SK-N-SH (cell line): ENCODE measurements around the gene TTC39C. TPM values are rescaled to one million over a fixed set of nuclear protein-coding genes. Genes with fewer than 3 reads are reported as not detected.

ENCODE experiments used
- CTCF ChIA-PET: fragments of 300-600, 350-600 bp; formaldehyde crosslinking; extraction: SDS; loops from one replicate; lab custom pipeline; 2021; lab: Yijun Ruan, JAX
- POLR2A ChIA-PET: fragments of 350-600 bp; sonication (Branson Sonifier 250); formaldehyde crosslinking; extraction: SDS; loops from one replicate; lab custom pipeline; 2020; ENCODE audit warnings: antibody characterized with exemption, inconsistent platforms; lab: Yijun Ruan, JAX
- DNase-seq: peaks from one replicate; pipeline ENCODE4 v3.0.0; 2012
- H2AFZ ChIP-seq: fragments of 200-600 bp; sonication (generic); 2 replicates; pipeline ENCODE4 v1.8.1; 2016; ENCODE audit warnings: antibody characterized with exemption, mild to moderate bottlenecking, low read depth
- H3F3A ChIP-seq: fragments of 200-600 bp; sonication (generic); replicated peaks from 2 replicates; pipeline ENCODE3; 2016; ENCODE audit warnings: antibody characterized with exemption, mild to moderate bottlenecking; ENCODE audit not compliant: insufficient read depth
- H3K27ac ChIP-seq, 2 experiments: fragments of 200-500 bp in 1 of 2; fragments of 200-600 bp in 1 of 2; sonication (Bioruptor generic) in 1 of 2; sonication (generic), shearing (Covaris generic) in 1 of 2; 2 replicates each; pipeline versions ENCODE4 v1.5.1 to v1.6.1; 2014 to 2016; ENCODE audit warnings: low read depth in 2 of 2, inconsistent platforms in 1 of 2, low read length in 1 of 2, mild to moderate bottlenecking in 1 of 2, mixed read lengths in 1 of 2
- H3K27me3 ChIP-seq: fragments of 200-600 bp; sonication (generic), shearing (Covaris generic); 2 replicates; pipeline ENCODE4 v1.6.1; 2016; ENCODE audit warnings: mixed run types; ENCODE audit not compliant: insufficient read depth
- H3K36me3 ChIP-seq, 2 experiments: fragments of 200-500 bp in 1 of 2; fragments of 200-600 bp in 1 of 2; sonication (Bioruptor generic) in 1 of 2; sonication (generic) in 1 of 2; replicated peaks in 1 of 2; 2 replicates each; pipeline versions ENCODE3 to v1.5.1; 2014 to 2016; ENCODE audit warnings: low read length in 1 of 2, mild to moderate bottlenecking in 1 of 2; ENCODE audit not compliant: insufficient read depth in 2 of 2, control insufficient read depth in 1 of 2
- H3K4me1 ChIP-seq, 2 experiments: fragments of 200-500 bp in 1 of 2; fragments of 200-600 bp in 1 of 2; sonication (Bioruptor generic) in 1 of 2; sonication (generic), shearing (Covaris generic) in 1 of 2; 2 replicates each; pipeline versions ENCODE4 v1.5.1 to v1.6.1; 2014 to 2016; ENCODE audit warnings: low read depth in 1 of 2, low read length in 1 of 2, mixed run types in 1 of 2; ENCODE audit not compliant: insufficient read depth in 2 of 2, control insufficient read depth in 1 of 2
- H3K4me2 ChIP-seq: fragments of 200-600 bp; sonication (generic), shearing (Covaris generic); 2 replicates; pipeline ENCODE4 v1.6.1; 2017; ENCODE audit warnings: mixed run types
- H3K4me3 ChIP-seq, 2 experiments: fragments of 200-500 bp in 1 of 2; fragments of 200-600 bp in 1 of 2; sonication (Bioruptor generic) in 1 of 2; sonication (generic), shearing (Covaris generic) in 1 of 2; 2 replicates each; pipeline versions ENCODE4 v1.5.1 to v1.8.1; 2014 to 2016; ENCODE audit warnings: low read depth in 2 of 2, inconsistent platforms in 1 of 2, low read length in 1 of 2, mild to moderate bottlenecking in 1 of 2, mixed read lengths in 1 of 2, moderate library complexity in 1 of 2
- H3K79me2 ChIP-seq: fragments of 200-600 bp; sonication (generic); 2 replicates; pipeline ENCODE4 v1.8.1; 2017; ENCODE audit warnings: mild to moderate bottlenecking; ENCODE audit not compliant: insufficient read depth
- H3K9ac ChIP-seq: fragments of 200-600 bp; sonication (generic); 2 replicates; pipeline ENCODE4 v1.6.1; 2017; ENCODE audit warnings: mixed run types
- H3K9me2 ChIP-seq: fragments of 200-600 bp; sonication (generic); 2 replicates; pipeline ENCODE4 v1.6.1; 2017; ENCODE audit warnings: mixed run types
- H3K9me3 ChIP-seq: fragments of 200-600 bp; sonication (generic); 2 replicates; pipeline ENCODE4 v1.6.1; 2017; ENCODE audit warnings: mixed run types, mild to moderate bottlenecking, moderate library complexity
- H4K20me1 ChIP-seq: fragments of 200-600 bp; sonication (generic); 2 replicates; pipeline ENCODE4 v1.6.1; 2017; ENCODE audit warnings: mild to moderate bottlenecking, mixed run types; ENCODE audit not compliant: insufficient read depth
- ELF1 ChIP-seq: IDR thresholded peaks from 2 replicates; pipeline ENCODE4 v1.4.0; 2012
- EZH2phosphoT487 ChIP-seq: fragments of 200-600 bp; sonication (generic); IDR thresholded peaks from 2 replicates; pipeline ENCODE4 v1.6.1; 2017; ENCODE audit warnings: low read depth, mixed run types, mild to moderate bottlenecking, antibody characterized with exemption, moderate library complexity, borderline replicate concordance
- FOXJ3 ChIP-seq: sonication (generic); formaldehyde crosslinking; IDR thresholded peaks from 2 replicates; pipeline ENCODE4 v1.5.1; 2020; ENCODE audit warnings: mild to moderate bottlenecking, missing genetic modification reagents
- FOXM1 ChIP-seq: IDR thresholded peaks from 2 replicates; pipeline ENCODE4 v1.4.0; 2012; ENCODE audit warnings: low read depth, mild to moderate bottlenecking
- GABPA ChIP-seq: IDR thresholded peaks from 2 replicates; pipeline ENCODE4 v1.4.0; 2012; ENCODE audit warnings: low read depth, mild to moderate bottlenecking
- GATA2 ChIP-seq: sonication (generic); formaldehyde crosslinking; IDR thresholded peaks from 2 replicates; pipeline ENCODE4 v1.5.0; 2020; ENCODE audit warnings: mild to moderate bottlenecking, missing genetic modification reagents
- JUND ChIP-seq: IDR thresholded peaks from 2 replicates; pipeline ENCODE4 v1.4.0; 2012
- MEF2A ChIP-seq: IDR thresholded peaks from 2 replicates; pipeline ENCODE4 v1.4.0; 2012; ENCODE audit warnings: low read depth, borderline replicate concordance
- NRF1 ChIP-seq: IDR thresholded peaks from 2 replicates; pipeline ENCODE4 v1.6.1; 2012; ENCODE audit warnings: low read depth, mild to moderate bottlenecking, low read length
- PBX3 ChIP-seq: IDR thresholded peaks from 2 replicates; pipeline ENCODE4; 2012
- RXRA ChIP-seq: IDR thresholded peaks from 2 replicates; pipeline ENCODE4 v1.4.0; 2012; ENCODE audit warnings: low read depth, mild to moderate bottlenecking, borderline replicate concordance
- SIN3A ChIP-seq: IDR thresholded peaks from 2 replicates; pipeline ENCODE4 v1.6.1; 2012; ENCODE audit warnings: low read depth, mild to moderate bottlenecking, low read length, moderate library complexity, borderline replicate concordance
- SMC3 ChIP-seq: IDR thresholded peaks from 2 replicates; pipeline ENCODE4 v1.6.1; 2012; ENCODE audit warnings: low read depth, low read length, improper control_type of control experiment
- TAF1 ChIP-seq: IDR thresholded peaks from 2 replicates; pipeline ENCODE4 v1.6.1; 2012; ENCODE audit warnings: low read depth, mild to moderate bottlenecking, low read length, moderate library complexity, borderline replicate concordance
- WGBS: methylation state at CpG from one replicate; pipeline ENCODE4 v1.1.6; 2017; ENCODE audit warnings: low lambda C conversion rate; 5-methylcytosine and 5-hydroxymethylcytosine counted together
- polyA plus RNA-seq, 3 experiments: library from polyadenylated mRNA; depleted of rRNA; stranded (reverse); fragments of >200 nt; gene quantifications; 2 replicates each; pipeline ENCODE4 v1.2.3, GENCODE V29; 2012
- TF ChIP-seq, protein P1 (sequence below): IDR thresholded peaks from 2 replicates; pipeline ENCODE4 v1.4.0; 2012; ENCODE audit warnings: low read depth, borderline replicate concordance
- TF ChIP-seq, protein P2 (sequence below): fragments of 150-350 bp; IDR thresholded peaks from 2 replicates; pipeline ENCODE4 v1.6.1; 2016; ENCODE audit warnings: mild to moderate bottlenecking, low read depth, low read length

Gene TTC39C
- polyA plus RNA-seq, 1 of the 3 experiments (the other 2 are of a cell fraction), result 8.6 TPM

DNA sequence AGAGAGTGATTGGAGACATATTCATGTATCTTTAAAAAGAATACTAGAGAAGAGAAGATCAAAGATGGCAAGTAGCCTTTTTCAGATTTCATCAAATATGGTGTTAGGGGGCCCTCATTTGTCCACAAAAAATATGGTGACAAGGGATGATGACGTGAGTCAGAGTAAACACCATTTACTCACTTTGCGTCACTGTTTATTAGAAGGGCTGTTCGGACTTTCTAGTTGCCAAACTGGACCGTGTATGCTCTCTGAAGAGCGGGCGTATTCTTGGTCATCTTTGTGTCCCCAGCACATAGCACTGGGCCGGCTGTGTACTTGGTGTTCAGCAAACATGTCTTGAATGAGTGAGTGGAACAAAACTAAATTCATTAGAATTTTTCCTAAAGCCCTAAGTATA is 37.5 kb downstream of the TTC39C start:
- Histone ChIP-seq H3K27ac (no peak overlapping the region), H3K27me3 (no peaks in the 10 kb centered on the region), H3K4me3 (no peak overlapping the region), H3K4me1 (peaks cover 8 to 37% of the 10 kb centered on the region in 2 experiments), H3F3A (peaks cover 27% of the 10 kb centered on the region), H3K36me3 (peaks cover 0 to 10% of the 10 kb centered on the region in 2 experiments), H3K9me3 (no peaks in the 10 kb centered on the region; the same call in 1 of the 2 replicates), H3K79me2 (peaks cover 38% of the 10 kb centered on the region; the same call in 1 of the 2 replicates), H3K9ac (no peak overlapping the region), H3K9me2 (no peaks in the 10 kb centered on the region), H2AFZ (no peak overlapping the region), H4K20me1 (peaks cover 3% of the 10 kb centered on the region; the same call in 1 of the 2 replicates), H3K4me2 (no peak overlapping the region)
- ChIA-PET POLR2A (no interaction called here), CTCF (no interaction called here)
- WGBS, result 83% methylated on average over 7 of the region's 7 CpGs
- DNase-seq, result no peak
- no peak for TF ChIP-seq PBX3
- TF ChIP-seq GABPA, result no peak
- no peak for TF ChIP-seq RXRA
- no peak for TF ChIP-seq SIN3A
- no peak for TF ChIP-seq NRF1
- TF ChIP-seq TAF1, result no peak
- no peak for TF ChIP-seq SMC3
- TF ChIP-seq FOXM1, result no peak
- TF ChIP-seq MEF2A, result no peak
- TF ChIP-seq ELF1, result no peak
- TF ChIP-seq EZH2phosphoT487, result no peak
- no peak for TF ChIP-seq GATA2 (CRISPR knock-in tag)
- no peak for TF ChIP-seq JUND
- TF ChIP-seq FOXJ3 (CRISPR knock-in tag), result no peak
- TF ChIP-seq, protein P1, sequence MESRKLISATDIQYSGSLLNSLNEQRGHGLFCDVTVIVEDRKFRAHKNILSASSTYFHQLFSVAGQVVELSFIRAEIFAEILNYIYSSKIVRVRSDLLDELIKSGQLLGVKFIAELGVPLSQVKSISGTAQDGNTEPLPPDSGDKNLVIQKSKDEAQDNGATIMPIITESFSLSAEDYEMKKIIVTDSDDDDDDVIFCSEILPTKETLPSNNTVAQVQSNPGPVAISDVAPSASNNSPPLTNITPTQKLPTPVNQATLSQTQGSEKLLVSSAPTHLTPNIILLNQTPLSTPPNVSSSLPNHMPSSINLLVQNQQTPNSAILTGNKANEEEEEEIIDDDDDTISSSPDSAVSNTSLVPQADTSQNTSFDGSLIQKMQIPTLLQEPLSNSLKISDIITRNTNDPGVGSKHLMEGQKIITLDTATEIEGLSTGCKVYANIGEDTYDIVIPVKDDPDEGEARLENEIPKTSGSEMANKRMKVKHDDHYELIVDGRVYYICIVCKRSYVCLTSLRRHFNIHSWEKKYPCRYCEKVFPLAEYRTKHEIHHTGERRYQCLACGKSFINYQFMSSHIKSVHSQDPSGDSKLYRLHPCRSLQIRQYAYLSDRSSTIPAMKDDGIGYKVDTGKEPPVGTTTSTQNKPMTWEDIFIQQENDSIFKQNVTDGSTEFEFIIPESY, result no peak
- TF ChIP-seq, protein P2, sequence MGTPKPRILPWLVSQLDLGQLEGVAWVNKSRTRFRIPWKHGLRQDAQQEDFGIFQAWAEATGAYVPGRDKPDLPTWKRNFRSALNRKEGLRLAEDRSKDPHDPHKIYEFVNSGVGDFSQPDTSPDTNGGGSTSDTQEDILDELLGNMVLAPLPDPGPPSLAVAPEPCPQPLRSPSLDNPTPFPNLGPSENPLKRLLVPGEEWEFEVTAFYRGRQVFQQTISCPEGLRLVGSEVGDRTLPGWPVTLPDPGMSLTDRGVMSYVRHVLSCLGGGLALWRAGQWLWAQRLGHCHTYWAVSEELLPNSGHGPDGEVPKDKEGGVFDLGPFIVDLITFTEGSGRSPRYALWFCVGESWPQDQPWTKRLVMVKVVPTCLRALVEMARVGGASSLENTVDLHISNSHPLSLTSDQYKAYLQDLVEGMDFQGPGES, result no peak
